Type B pancreatic cell (in vitro differentiated cells): ENCODE results near the gene IRF9. TPM values are rescaled to one million over a fixed set of nuclear protein-coding genes. Genes with fewer than 3 reads are reported as not detected.

Source experiments
- DNase-seq: peaks from one replicate; pipeline ENCODE4 v3.0.0; 2021; ENCODE audit warnings: mixed read lengths; ENCODE audit not compliant: unreplicated experiment; ENCODE audit errors: extremely low spot score
- H3K27ac Mint-ChIP-seq: 2 replicates; pipeline ENCODE4 v1.8.0; 2021; ENCODE audit warnings: mild to moderate bottlenecking, mixed read lengths
- H3K27me3 Mint-ChIP-seq: 2 replicates; pipeline ENCODE4 v1.8.0; 2021; ENCODE audit warnings: mixed read lengths
- H3K36me3 Mint-ChIP-seq: 2 replicates; pipeline ENCODE4 v1.8.0; 2021; ENCODE audit warnings: mixed read lengths
- H3K4me1 Mint-ChIP-seq: one replicate; pipeline ENCODE4 v1.8.0; 2021; ENCODE audit warnings: mixed read lengths; ENCODE audit not compliant: unreplicated experiment
- H3K4me3 Mint-ChIP-seq: 2 replicates; pipeline ENCODE4 v1.8.0; 2021; ENCODE audit warnings: mild to moderate bottlenecking, mixed read lengths
- H3K9me3 Mint-ChIP-seq: 2 replicates; pipeline ENCODE4 v1.8.0; 2021; ENCODE audit warnings: mixed read lengths
- CTCF ChIP-seq: fragments of 200-600 bp; sonication (generic); conservative IDR thresholded peaks from 2 replicates; pipeline ENCODE4 v1.5.0; 2021; ENCODE audit warnings: antibody characterized with exemption, mild to moderate bottlenecking
- microRNA-seq: library from miRNA; unstranded; fragments of <30 nt; microRNA quantifications from one replicate; pipeline ENCODE4, GENCODE V29; 2020
- total RNA-seq: library from RNA; stranded (reverse); gene quantifications from 2 replicates; pipeline ENCODE4 v1.2.1, GENCODE V29; 2021; ENCODE audit warnings: low replicate concordance

The IRF9 gene
- total RNA-seq, 1 donor from 2014 or later, result 60.0 TPM

DNA sequence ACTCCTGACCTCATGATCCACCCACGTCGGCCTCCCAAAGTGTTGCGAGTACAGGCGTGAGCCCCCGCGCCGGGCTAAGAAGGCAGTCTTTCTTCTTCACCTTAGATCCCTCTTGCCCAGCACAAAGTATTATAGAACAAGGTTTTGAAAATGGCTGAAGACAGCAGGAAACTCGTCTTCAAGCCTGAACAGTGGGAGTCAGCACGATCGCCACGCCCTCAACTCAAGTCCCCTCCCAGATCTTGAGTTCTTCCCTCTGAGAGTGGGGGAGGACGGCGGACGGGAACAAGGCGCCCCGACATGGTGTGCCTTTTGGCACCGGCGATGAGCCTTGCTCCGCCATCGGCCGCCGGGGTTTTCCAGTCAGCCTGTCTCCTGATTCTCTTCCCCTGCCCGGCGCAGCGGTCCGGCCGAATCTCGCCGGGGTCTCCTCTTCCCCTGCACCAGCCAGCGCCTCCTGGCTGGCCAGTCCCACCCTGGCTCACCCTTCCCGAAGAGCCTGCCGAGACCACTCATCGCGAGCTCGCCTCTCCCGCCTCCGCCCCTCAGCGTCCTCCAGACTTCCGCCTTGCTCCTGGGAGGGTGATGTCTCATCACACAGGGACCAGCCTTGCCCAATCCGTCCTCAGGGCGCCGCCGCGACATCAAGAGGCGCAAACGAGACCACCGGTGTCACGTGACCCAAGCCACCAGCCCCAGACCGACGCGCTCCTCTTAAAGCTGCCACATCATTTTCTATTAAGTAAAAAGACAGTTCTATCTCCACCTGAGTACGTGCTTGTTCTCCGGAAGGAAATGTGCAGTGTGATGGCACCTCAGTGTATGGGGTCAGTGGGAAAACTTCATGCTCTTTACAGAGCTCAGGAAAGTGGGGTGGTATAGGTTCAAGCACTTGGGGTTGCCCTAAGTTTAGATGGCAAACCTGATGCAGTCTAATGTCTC lies 52.1 kb downstream of the IRF9 start, which contains the start of gene CHMP4A:
CHMP4A (minus strand) TSS at position 565 of the 942 bp plus-strand sequence; CDS start at position 516, 49 bp downstream.
- H3K27me3 Mint-ChIP-seq, result no peaks in the 10 kb centered on the region
- DNase-seq, result peak; percentile 94
- H3K4me3 Mint-ChIP-seq, result peak within 1 kb of the TSS; percentile 97
- no peaks in the 10 kb centered on the region for H3K9me3 Mint-ChIP-seq
- TF ChIP-seq CTCF, result no peak
- peak within 1 kb of the TSS; percentile 99 for H3K27ac Mint-ChIP-seq
- H3K4me1 Mint-ChIP-seq, result peaks cover 27% of the 10 kb centered on the region
- H3K36me3 Mint-ChIP-seq, result peaks cover 20% of the 10 kb centered on the region

DNA sequence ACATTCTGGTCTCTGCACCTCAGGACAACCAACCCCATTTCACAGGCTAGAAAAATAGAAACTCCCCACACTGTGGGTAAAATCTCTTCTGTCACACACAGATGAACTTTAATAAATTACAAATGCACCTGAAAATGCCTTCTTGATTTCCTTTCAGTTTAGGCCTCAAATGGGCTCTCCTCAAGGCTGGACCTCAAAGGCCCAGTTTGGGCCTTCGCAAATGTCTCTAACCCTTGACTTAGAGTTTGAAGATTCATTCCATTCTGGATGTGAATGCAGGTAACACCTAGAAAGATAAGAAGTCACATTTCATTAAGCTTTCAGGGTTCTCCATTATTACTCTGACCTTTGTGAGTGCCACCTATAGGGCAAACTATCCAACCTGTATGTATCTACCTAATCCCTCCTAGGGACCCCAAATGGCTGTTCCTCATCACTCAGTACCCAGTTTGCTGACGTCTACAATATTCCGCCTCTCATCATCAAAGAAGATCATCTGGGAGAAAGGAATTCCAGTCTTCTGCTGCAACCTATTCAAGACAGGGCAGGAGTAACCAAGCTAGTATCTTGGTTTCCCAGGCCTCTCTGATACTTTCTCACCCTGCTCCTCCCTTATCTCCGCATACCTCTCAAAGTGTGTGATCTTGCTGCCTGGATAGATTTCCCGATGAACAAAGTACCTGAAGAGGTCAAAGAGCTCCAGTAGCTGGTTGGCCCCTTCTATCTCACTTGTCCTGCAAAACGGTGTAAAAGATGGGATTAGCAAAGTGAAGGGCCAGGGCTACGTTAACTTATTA lies 53.0 kb downstream of the IRF9 start:
- Mint-ChIP-seq H3K4me3 (peak overlapping the region; percentile 97), H3K9me3 (no peaks in the 10 kb centered on the region), H3K36me3 (peaks cover 22% of the 10 kb centered on the region), H3K27ac (peak overlapping the region; percentile 99), H3K27me3 (no peaks in the 10 kb centered on the region), H3K4me1 (peaks cover 27% of the 10 kb centered on the region)
- TF ChIP-seq CTCF, result no peak
- DNase-seq, result no peak

- H3K9me3 Mint-ChIP-seq, result no peaks in the 10 kb centered on the region
- H3K36me3 Mint-ChIP-seq, result peaks cover 14% of the 10 kb centered on the region
- DNase-seq, result peak; percentile 79
- H3K27ac Mint-ChIP-seq, result peak within 1 kb of the TSS; percentile 88
- H3K27me3 Mint-ChIP-seq, result no peaks in the 10 kb centered on the region
- peaks cover 27% of the 10 kb centered on the region for H3K4me1 Mint-ChIP-seq
- TF ChIP-seq CTCF, result peak; percentile 64
- peak within 1 kb of the TSS; percentile 96 for H3K4me3 Mint-ChIP-seq
These were observed 54.7 kb downstream of the IRF9 start, which contains the start of gene MDP1 for GRCh38 chr14:24215495-24216344. Gene MDP1 (minus strand): TSS chr14:24216066. CDS start chr14:24215955, 111 bp downstream.

Small RNAs within 50 kb of the gene (microRNA-seq; reads per million reads assigned to microRNA genes)
- gene MIR7703, result not detected

Other genes starting within 250 kb of the IRF9 start
- gene DHRS4, start 207.5 kb upstream of the IRF9 start, total RNA-seq, result 18.8 and 19.7 TPM in 2 replicates
- gene DHRS4L2, start 172.3 kb upstream of the IRF9 start, total RNA-seq, result 16.0 and 18.0 TPM in 2 replicates
- gene CARMIL3, start 109.3 kb upstream of the IRF9 start, total RNA-seq, result 2.5 and 2.8 TPM in 2 replicates
- gene CPNE6, start 89.7 kb upstream of the IRF9 start, total RNA-seq, result not detected in 2 replicates
- 35.0 and 40.9 TPM in 2 replicates for gene PCK2, start 67.0 kb upstream of the IRF9 start, total RNA-seq
- 65.0 and 78.3 TPM in 2 replicates for gene DCAF11, start 46.5 kb upstream of the IRF9 start, total RNA-seq
- gene NRL, start 46.3 kb upstream of the IRF9 start, total RNA-seq, result 1.3 and 1.8 TPM in 2 replicates
- 0.26 and 0.53 TPM in 2 replicates for gene FITM1, start 30.6 kb upstream of the IRF9 start, total RNA-seq
- 142 and 177 TPM in 2 replicates for gene PSME1, start 25.1 kb upstream of the IRF9 start, total RNA-seq
- gene EMC9, start 19.7 kb upstream of the IRF9 start, total RNA-seq, result 16.2 and 25.9 TPM in 2 replicates
- 134 and 155 TPM in 2 replicates for gene PSME2, start 14.7 kb upstream of the IRF9 start, total RNA-seq
- gene RNF31, start 13.8 kb upstream of the IRF9 start, total RNA-seq, result 68.6 and 78.4 TPM in 2 replicates
- gene REC8, start 10.8 kb downstream of the IRF9 start, total RNA-seq, result 84.2 and 221 TPM in 2 replicates
- 49.0 and 67.1 TPM in 2 replicates for gene IPO4, start 27.6 kb downstream of the IRF9 start, total RNA-seq
- gene TM9SF1, start 34.2 kb downstream of the IRF9 start, total RNA-seq, result 50.5 and 60.7 TPM in 2 replicates
- gene TSSK4, start 44.4 kb downstream of the IRF9 start, total RNA-seq, result 0.48 and 0.53 TPM in 2 replicates
- 44.3 and 47.3 TPM in 2 replicates for gene CHMP4A, start 52.2 kb downstream of the IRF9 start, total RNA-seq
- gene MDP1, start 54.8 kb downstream of the IRF9 start, total RNA-seq, result 16.9 and 22.6 TPM in 2 replicates
- 158 and 161 TPM in 2 replicates for gene NEDD8, start 71.1 kb downstream of the IRF9 start, total RNA-seq
- 53.6 and 66.6 TPM in 2 replicates for gene GMPR2, start 71.7 kb downstream of the IRF9 start, total RNA-seq
- gene TINF2, start 81.4 kb downstream of the IRF9 start, total RNA-seq, result 41.0 and 58.6 TPM in 2 replicates
- 10.1 and 16.6 TPM in 2 replicates for gene TGM1, start 101.9 kb downstream of the IRF9 start, total RNA-seq
- 31.1 and 39.2 TPM in 2 replicates for gene RABGGTA, start 110.3 kb downstream of the IRF9 start, total RNA-seq
- gene DHRS1, start 138.5 kb downstream of the IRF9 start, total RNA-seq, result 31.4 and 32.9 TPM in 2 replicates
- gene NOP9, start 138.6 kb downstream of the IRF9 start, total RNA-seq, result 26.2 and 33.9 TPM in 2 replicates
- 4.9 and 11.1 TPM in 2 replicates for gene CIDEB, start 146.7 kb downstream of the IRF9 start, total RNA-seq
- gene LTB4R2, start 148.9 kb downstream of the IRF9 start, total RNA-seq, result 6.5 and 9.4 TPM in 2 replicates
- 5.1 and 8.8 TPM in 2 replicates for gene LTB4R, start 150.2 kb downstream of the IRF9 start, total RNA-seq
- gene ADCY4, start 173.8 kb downstream of the IRF9 start, total RNA-seq, result 2.2 and 2.5 TPM in 2 replicates
- 5.6 and 7.5 TPM in 2 replicates for gene RIPK3, start 178.7 kb downstream of the IRF9 start, total RNA-seq
- 33.8 and 130 TPM in 2 replicates for gene NFATC4, start 206.9 kb downstream of the IRF9 start, total RNA-seq
- 79.2 and 129 TPM in 2 replicates for gene NYNRIN, start 237.7 kb downstream of the IRF9 start, total RNA-seq